ENCODE data around the gene STT3B.
A peak's percentile ranks its signal among the peaks of the same experiment; 100 is the strongest.
"Not testable (repeated sequence)": the region's sequence is repeated elsewhere in the genome, so short reads cannot be mapped to it uniquely, and the experiment has no call there.

The STT3B gene

DNA sequence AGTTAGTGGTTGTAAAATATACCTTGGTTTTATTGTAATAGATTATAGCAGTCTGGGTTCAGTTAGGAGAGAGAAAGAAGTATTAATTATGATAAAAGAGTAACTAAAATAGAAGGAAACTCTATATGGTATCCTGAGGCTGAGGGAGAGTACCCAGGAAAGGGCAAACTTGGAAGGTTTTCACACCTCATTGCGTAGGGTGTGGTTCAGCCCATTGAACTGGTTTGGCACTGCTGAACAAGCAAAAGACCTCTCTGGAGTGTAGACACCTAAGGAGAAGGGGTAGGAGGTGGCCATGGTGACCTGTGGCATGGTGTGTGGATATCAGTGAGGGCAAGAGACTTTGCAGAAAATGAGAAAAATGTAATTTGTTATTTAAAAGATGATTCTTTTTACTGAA, 63.5 kb downstream of the STT3B start:
- intact Hi-C loops (cut with DNase I; ENCODE audit: low total_unique reads): no loop called here
- TF ChIP-seq, protein P1, sequence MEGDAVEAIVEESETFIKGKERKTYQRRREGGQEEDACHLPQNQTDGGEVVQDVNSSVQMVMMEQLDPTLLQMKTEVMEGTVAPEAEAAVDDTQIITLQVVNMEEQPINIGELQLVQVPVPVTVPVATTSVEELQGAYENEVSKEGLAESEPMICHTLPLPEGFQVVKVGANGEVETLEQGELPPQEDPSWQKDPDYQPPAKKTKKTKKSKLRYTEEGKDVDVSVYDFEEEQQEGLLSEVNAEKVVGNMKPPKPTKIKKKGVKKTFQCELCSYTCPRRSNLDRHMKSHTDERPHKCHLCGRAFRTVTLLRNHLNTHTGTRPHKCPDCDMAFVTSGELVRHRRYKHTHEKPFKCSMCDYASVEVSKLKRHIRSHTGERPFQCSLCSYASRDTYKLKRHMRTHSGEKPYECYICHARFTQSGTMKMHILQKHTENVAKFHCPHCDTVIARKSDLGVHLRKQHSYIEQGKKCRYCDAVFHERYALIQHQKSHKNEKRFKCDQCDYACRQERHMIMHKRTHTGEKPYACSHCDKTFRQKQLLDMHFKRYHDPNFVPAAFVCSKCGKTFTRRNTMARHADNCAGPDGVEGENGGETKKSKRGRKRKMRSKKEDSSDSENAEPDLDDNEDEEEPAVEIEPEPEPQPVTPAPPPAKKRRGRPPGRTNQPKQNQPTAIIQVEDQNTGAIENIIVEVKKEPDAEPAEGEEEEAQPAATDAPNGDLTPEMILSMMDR (IDR thresholded peaks at IDR 0.05): no peak
- no peaks in the 10 kb centered on the region for H3K27me3 ChIP-seq
- peaks cover 0 to 3% (median 0%) of the 10 kb centered on the region in 4 donors for H3K4me1 ChIP-seq
- H3K36me3 ChIP-seq: peaks cover 0 to 22% (median 22%) of the 10 kb centered on the region in 3 donors
- no peak overlapping the region for H3K27ac ChIP-seq
- no peak overlapping the region for H3K4me3 ChIP-seq
- DNase-seq: no peak
- H3K9me3 ChIP-seq: no peaks in the 10 kb centered on the region

DNA sequence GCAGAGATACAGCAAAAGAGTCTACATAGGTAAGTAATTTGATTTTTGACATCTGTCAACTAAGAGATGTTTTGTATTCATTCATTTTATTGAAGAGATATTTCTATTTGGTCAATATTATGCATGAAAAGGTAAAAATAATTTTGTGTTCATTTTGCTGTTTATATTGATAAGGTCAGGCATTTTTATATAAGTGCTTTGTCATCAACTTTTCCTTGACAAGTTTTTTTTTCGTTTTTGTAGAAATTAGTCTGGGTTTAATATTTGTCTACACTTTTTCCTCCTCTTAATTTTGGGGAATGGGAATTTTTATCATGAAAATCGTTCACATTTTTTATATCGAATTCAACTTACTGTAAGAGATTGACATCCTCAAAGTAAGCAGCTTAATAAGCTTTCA, 67.7 kb downstream of the STT3B start:
- Histone ChIP-seq H3K9me3 (no peaks in the 10 kb centered on the region), H3K27ac (no peak overlapping the region), H3K4me3 (no peak overlapping the region), H3K4me1 (peaks cover 0 to 3% (median 0%) of the 10 kb centered on the region in 4 donors), H3K36me3 (peaks cover 0 to 10% (median 0%) of the 10 kb centered on the region in 3 donors), H3K27me3 (no peaks in the 10 kb centered on the region)
- DNase-seq: no peak
- intact Hi-C loops (cut with DNase I; ENCODE audit: low total_unique reads): no loop called here
- TF ChIP-seq, protein P1 (IDR thresholded peaks at IDR 0.05): no peak

DNA sequence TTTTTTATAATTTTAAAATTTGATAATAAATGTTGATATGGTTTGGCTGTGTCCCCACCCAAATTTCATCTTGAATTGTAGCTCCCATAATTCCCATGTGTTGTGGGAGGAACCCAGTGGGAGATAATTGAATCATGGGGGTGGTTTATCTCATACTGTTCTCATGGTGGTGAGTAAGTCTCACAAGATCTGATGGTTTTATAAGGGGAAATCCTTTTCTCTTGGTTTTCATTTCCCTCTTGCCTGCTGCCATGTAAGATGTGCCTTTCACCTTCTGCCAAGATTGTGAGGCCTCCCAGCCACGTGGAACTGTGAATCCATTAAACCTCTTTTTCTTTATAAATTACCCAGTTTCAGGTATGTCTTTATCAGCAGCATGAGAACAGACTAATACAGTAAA, 72.6 kb downstream of the STT3B start:
- DNase-seq; H3K27me3 ChIP-seq; H3K4me3 ChIP-seq; H3K4me1 ChIP-seq; H3K36me3 ChIP-seq; H3K27ac ChIP-seq; H3K9me3 ChIP-seq; intact Hi-C loops (cut with DNase I; ENCODE audit: low total_unique reads): not testable (repeated sequence)

DNA sequence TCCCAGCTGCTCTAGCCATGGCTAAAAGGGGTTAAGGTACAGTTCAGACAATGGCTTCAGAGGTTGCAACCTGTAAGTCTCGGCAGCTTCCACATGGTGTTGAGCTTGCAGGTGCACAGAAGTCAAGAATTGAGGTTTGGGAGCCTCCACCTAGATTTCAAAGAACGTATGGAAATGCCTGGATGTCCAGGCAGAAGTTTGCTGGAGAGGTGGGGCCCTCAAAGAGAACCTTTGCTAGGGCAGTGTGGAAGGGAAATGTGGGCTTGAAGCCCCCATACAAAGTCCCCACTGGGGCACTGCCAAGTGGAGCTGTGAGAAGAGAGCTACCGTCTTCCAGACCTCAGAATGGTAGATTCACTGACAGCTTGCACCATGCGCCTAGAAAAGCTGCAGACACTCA, 73.7 kb downstream of the STT3B start:
- Histone ChIP-seq H3K27ac (no peak overlapping the region), H3K4me3 (no peak overlapping the region), H3K9me3 (peaks cover 0 to 6% (median 3%) of the 10 kb centered on the region in 3 donors), H3K27me3 (no peaks in the 10 kb centered on the region), H3K36me3 (peaks cover 0 to 9% (median 0%) of the 10 kb centered on the region in 3 donors), H3K4me1 (no peaks in the 10 kb centered on the region)
- intact Hi-C loops (cut with DNase I; ENCODE audit: low total_unique reads): no loop called here
- no peak for DNase-seq
- TF ChIP-seq, protein P1 (IDR thresholded peaks at IDR 0.05): no peak

DNA sequence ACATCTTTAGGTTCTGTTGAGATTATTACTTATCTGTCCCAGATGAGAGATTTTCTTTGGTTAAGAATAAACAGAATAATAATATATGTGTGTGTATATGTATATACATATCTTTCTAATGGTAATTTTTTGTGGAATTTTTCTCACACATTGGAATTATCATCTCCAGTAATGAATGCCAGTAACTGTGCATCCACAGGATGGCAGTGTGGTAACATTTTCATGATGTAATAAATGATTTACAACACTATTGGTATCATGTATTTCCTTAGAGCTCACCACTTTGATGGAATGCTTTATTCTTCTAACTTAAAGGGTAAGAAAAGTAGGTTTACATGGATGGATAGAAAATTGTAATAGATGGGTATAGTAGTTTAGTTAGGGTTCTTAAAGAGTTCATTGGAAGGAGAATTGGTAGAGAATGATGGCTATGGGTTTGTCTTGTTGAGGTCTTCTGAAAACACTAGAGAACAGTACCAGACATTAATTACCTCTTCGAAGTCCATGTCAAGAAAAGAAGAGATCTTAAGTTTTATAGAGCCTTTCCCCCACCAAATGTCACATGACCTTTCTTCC, 78.1 kb downstream of the STT3B start:
- H3K4me3 ChIP-seq: no peak overlapping the region
- intact Hi-C loops (cut with DNase I; ENCODE audit: low total_unique reads): no loop called here
- H3K36me3 ChIP-seq: peaks cover 0 to 9% (median 0%) of the 10 kb centered on the region in 3 donors
- H3K4me1 ChIP-seq: peaks cover 0 to 13% (median 2%) of the 10 kb centered on the region in 4 donors
- H3K9me3 ChIP-seq: peaks cover 0 to 6% (median 3%) of the 10 kb centered on the region in 3 donors
- no peak for DNase-seq
- TF ChIP-seq, protein P1 (IDR thresholded peaks at IDR 0.05): peak; percentile 22 to 24
- no peak overlapping the region for H3K27ac ChIP-seq
- no peaks in the 10 kb centered on the region for H3K27me3 ChIP-seq

DNA sequence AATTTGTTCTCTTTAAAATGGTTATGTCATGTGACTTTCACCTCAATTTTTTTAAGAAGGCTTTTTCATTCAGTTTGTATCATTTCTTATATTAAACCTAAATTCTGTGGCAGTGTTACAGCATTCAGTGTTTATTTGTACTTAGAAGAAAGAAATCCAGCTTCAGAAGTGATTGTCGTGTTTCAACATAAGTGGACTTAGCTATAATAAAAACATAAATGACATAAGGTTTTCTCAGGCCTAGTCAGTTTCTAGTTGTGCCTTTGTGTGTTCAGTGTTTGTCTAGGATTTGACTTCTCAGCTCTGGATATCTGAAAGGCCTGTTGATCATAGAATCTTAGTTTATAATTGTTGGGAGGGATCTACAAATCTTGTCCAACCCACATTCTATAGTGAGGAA, 80.5 kb downstream of the STT3B start:
- intact Hi-C loops (cut with DNase I; ENCODE audit: low total_unique reads): no loop called here
- peaks cover 0 to 5% (median 0%) of the 10 kb centered on the region in 3 donors for H3K36me3 ChIP-seq
- no peak overlapping the region for H3K27ac ChIP-seq
- no peaks in the 10 kb centered on the region for H3K27me3 ChIP-seq
- no peaks in the 10 kb centered on the region for H3K9me3 ChIP-seq
- peaks cover 0 to 13% (median 2%) of the 10 kb centered on the region in 4 donors for H3K4me1 ChIP-seq
- H3K4me3 ChIP-seq: no peak overlapping the region
- TF ChIP-seq, protein P1 (IDR thresholded peaks at IDR 0.05): no peak
- no peak for DNase-seq
